GM12892 (cell line): ENCODE results near the gene GOLPH3L.
"Not testable (repeated sequence)": the region's sequence is repeated elsewhere in the genome, so short reads cannot be mapped to it uniquely, and the experiment has no call there.

Source experiments
- POLR2A ChIP-seq: IDR thresholded peaks from 2 replicates; pipeline ENCODE4 v1.6.1; 2011; ENCODE audit warnings: low read depth, low read length, control low read depth
- POLR2AphosphoS5 ChIP-seq: IDR thresholded peaks from 2 replicates; pipeline ENCODE4 v1.6.1; 2011; ENCODE audit warnings: low read depth, low read length, control low read depth
- TAF1 ChIP-seq: IDR thresholded peaks from 2 replicates; pipeline ENCODE4 v1.6.1; 2011; ENCODE audit warnings: low read depth, mild to moderate bottlenecking, control low read depth, low read length, borderline replicate concordance

DNA sequence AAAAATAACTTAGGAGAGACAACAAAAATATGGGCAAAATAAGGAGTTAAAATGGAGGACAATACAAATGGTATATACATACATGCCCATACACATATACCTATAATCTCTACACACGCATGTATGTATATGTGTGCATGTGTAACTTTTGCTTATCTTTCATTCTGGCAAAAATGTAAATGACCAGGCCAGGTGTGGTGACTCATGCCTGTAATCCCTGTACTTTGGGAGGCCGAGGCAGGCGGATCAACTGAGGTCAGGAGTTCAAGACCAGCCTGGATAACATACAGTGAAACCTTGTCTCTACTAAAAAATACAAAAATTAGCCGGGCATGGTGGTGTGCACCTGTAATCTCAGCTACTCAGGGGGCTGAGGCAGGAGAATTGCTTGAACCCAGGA is 98.6 kb downstream of the GOLPH3L start:
- not testable (repeated sequence) for TF ChIP-seq POLR2A, TAF1, POLR2AphosphoS5
